Regular cardiac myocyte (primary cell): Measurements from ENCODE around the gene CERK. TPM values are rescaled to one million over a fixed set of nuclear protein-coding genes. Genes with fewer than 3 reads are reported as not detected.

Source experiments
- total RNA-seq: library from RNA; depleted of rRNA; stranded (reverse); fragments of >200 nt; gene quantifications from 2 replicates; pipeline ENCODE4 v1.2.3, GENCODE V29; 2014

Gene CERK
- 31.3 and 60.0 TPM in 2 replicates for total RNA-seq

GRCh38 chr22:46737976-46738646 lies at the start of gene CERK:
Gene CERK (minus strand): TSS chr22:46738252. CDS start chr22:46738148, 104 bp downstream.

GRCh38 chr22:46762238-46763050 lies 24.4 kb upstream of the CERK start, which contains the start of gene TBC1D22A:
Gene TBC1D22A (plus strand): TSS chr22:46762650. CDS start chr22:46762787, 137 bp downstream.

Other genes starting within 250 kb of the CERK start
- gene CELSR1, start 200.6 kb downstream of the CERK start, total RNA-seq: 0.58 and 2.0 TPM in 2 replicates
- gene GRAMD4, start 117.9 kb downstream of the CERK start, total RNA-seq: 16.7 and 30.4 TPM in 2 replicates
- gene TBC1D22A, start 24.4 kb upstream of the CERK start, total RNA-seq: 10.7 and 19.4 TPM in 2 replicates